ENCODE results near the gene AMN1. TPM values are rescaled to one million over a fixed set of nuclear protein-coding genes. Genes with fewer than 3 reads are reported as not detected.

Gene AMN1
- total RNA-seq, 1 donor from 2014 or later, result 11.5 TPM

GRCh38 chr12:31641509-31642090 lies 87.2 kb downstream of the AMN1 start:
- Histone ChIP-seq H3K9me3 (ENCODE audit: control insufficient read depth in 3 of 3, low read length in 3 of 3) (no peaks in the 10 kb centered on the region), H3K36me3 (ENCODE audit: control insufficient read depth in 3 of 3, insufficient read depth in 3 of 3, low read length in 3 of 3) (no peaks in the 10 kb centered on the region), H3K4me3 (ENCODE audit: low read length in 3 of 3) (no peak overlapping the region), H3K27ac (ENCODE audit: low read depth, low read length) (no peak overlapping the region), H3K9ac (ENCODE audit: low read depth in 1 of 3, low read length in 3 of 3) (no peak overlapping the region), H3K4me1 (ENCODE audit: control insufficient read depth in 3 of 3, insufficient read depth in 3 of 3, low read length in 3 of 3) (peaks cover 0 to under 1% (median 0%) of the 10 kb centered on the region in 3 donors), H3K27me3 (ENCODE audit: control insufficient read depth in 3 of 3, insufficient read depth in 3 of 3, low read length in 3 of 3) (no peaks in the 10 kb centered on the region)

GRCh38 chr12:31634620-31635019 lies 94.2 kb downstream of the AMN1 start:
- Histone ChIP-seq H3K36me3 (ENCODE audit: control insufficient read depth in 3 of 3, insufficient read depth in 3 of 3, low read length in 3 of 3) (no peaks in the 10 kb centered on the region), H3K27ac (ENCODE audit: low read depth, low read length) (no peak overlapping the region), H3K9ac (ENCODE audit: low read depth in 1 of 3, low read length in 3 of 3) (no peak overlapping the region), H3K4me3 (ENCODE audit: low read length in 3 of 3) (no peak overlapping the region), H3K9me3 (ENCODE audit: control insufficient read depth in 3 of 3, low read length in 3 of 3) (no peaks in the 10 kb centered on the region), H3K27me3 (ENCODE audit: control insufficient read depth in 3 of 3, insufficient read depth in 3 of 3, low read length in 3 of 3) (no peaks in the 10 kb centered on the region), H3K4me1 (ENCODE audit: control insufficient read depth in 3 of 3, insufficient read depth in 3 of 3, low read length in 3 of 3) (peaks cover 7 to 11% (median 8%) of the 10 kb centered on the region in 3 donors)

- no peaks in the 10 kb centered on the region for H3K36me3 ChIP-seq (ENCODE audit: control insufficient read depth in 3 of 3, insufficient read depth in 3 of 3, low read length in 3 of 3)
- peaks cover 12 to 16% (median 12%) of the 10 kb centered on the region in 3 donors for H3K4me1 ChIP-seq (ENCODE audit: control insufficient read depth in 3 of 3, insufficient read depth in 3 of 3, low read length in 3 of 3)
- no peaks in the 10 kb centered on the region for H3K27me3 ChIP-seq (ENCODE audit: control insufficient read depth in 3 of 3, insufficient read depth in 3 of 3, low read length in 3 of 3)
- H3K9me3 ChIP-seq (ENCODE audit: control insufficient read depth in 3 of 3, low read length in 3 of 3), result no peaks in the 10 kb centered on the region
- H3K4me3 ChIP-seq (ENCODE audit: low read length in 3 of 3), result no peak overlapping the region
- no peak overlapping the region for H3K27ac ChIP-seq (ENCODE audit: low read depth, low read length)
- H3K9ac ChIP-seq (ENCODE audit: low read depth in 1 of 3, low read length in 3 of 3), result no peak overlapping the region
Measured at GRCh38 chr12:31633464-31633863, 95.4 kb downstream of the AMN1 start.

GRCh38 chr12:31631809-31632208 lies 97.0 kb downstream of the AMN1 start:
- Histone ChIP-seq H3K36me3 (ENCODE audit: control insufficient read depth in 3 of 3, insufficient read depth in 3 of 3, low read length in 3 of 3) (no peaks in the 10 kb centered on the region), H3K9me3 (ENCODE audit: control insufficient read depth in 3 of 3, low read length in 3 of 3) (no peaks in the 10 kb centered on the region), H3K9ac (ENCODE audit: low read depth in 1 of 3, low read length in 3 of 3) (no peak overlapping the region), H3K27ac (ENCODE audit: low read depth, low read length) (no peak overlapping the region), H3K4me3 (ENCODE audit: low read length in 3 of 3) (no peak overlapping the region), H3K4me1 (ENCODE audit: control insufficient read depth in 3 of 3, insufficient read depth in 3 of 3, low read length in 3 of 3) (peaks cover 12 to 16% (median 12%) of the 10 kb centered on the region in 3 donors), H3K27me3 (ENCODE audit: control insufficient read depth in 3 of 3, insufficient read depth in 3 of 3, low read length in 3 of 3) (no peaks in the 10 kb centered on the region)

- no peaks in the 10 kb centered on the region for H3K36me3 ChIP-seq (ENCODE audit: control insufficient read depth in 3 of 3, insufficient read depth in 3 of 3, low read length in 3 of 3)
- H3K27ac ChIP-seq (ENCODE audit: low read depth, low read length), result no peak overlapping the region
Measured at GRCh38 chr12:31631023-31631724, 97.6 kb downstream of the AMN1 start.

GRCh38 chr12:31629756-31630732 lies 98.8 kb downstream of the AMN1 start:
- peak overlapping the region; percentile 47 to 54 (median 52) for H3K4me3 ChIP-seq (ENCODE audit: low read length in 3 of 3)
- H3K9ac ChIP-seq (ENCODE audit: low read depth in 1 of 3, low read length in 3 of 3), result peak overlapping the region in 1 of 3 donors; percentile 11
- no peaks in the 10 kb centered on the region for H3K9me3 ChIP-seq (ENCODE audit: control insufficient read depth in 3 of 3, low read length in 3 of 3)
- no peaks in the 10 kb centered on the region for H3K27me3 ChIP-seq (ENCODE audit: control insufficient read depth in 3 of 3, insufficient read depth in 3 of 3, low read length in 3 of 3)
- H3K4me1 ChIP-seq (ENCODE audit: control insufficient read depth in 3 of 3, insufficient read depth in 3 of 3, low read length in 3 of 3), result peaks cover 9 to 16% (median 12%) of the 10 kb centered on the region in 3 donors
- no peaks in the 10 kb centered on the region for H3K36me3 ChIP-seq (ENCODE audit: control insufficient read depth in 3 of 3, insufficient read depth in 3 of 3, low read length in 3 of 3)
- H3K27ac ChIP-seq (ENCODE audit: low read depth, low read length), result peak overlapping the region; percentile 49

More at GRCh38 chr12:31631023-31631724, 97.6 kb downstream of the AMN1 start:
- Histone ChIP-seq H3K4me3 (ENCODE audit: low read length in 3 of 3) (no peak overlapping the region), H3K27me3 (ENCODE audit: control insufficient read depth in 3 of 3, insufficient read depth in 3 of 3, low read length in 3 of 3) (no peaks in the 10 kb centered on the region), H3K4me1 (ENCODE audit: control insufficient read depth in 3 of 3, insufficient read depth in 3 of 3, low read length in 3 of 3) (peaks cover 9 to 16% (median 12%) of the 10 kb centered on the region in 3 donors), H3K9me3 (ENCODE audit: control insufficient read depth in 3 of 3, low read length in 3 of 3) (no peaks in the 10 kb centered on the region), H3K9ac (ENCODE audit: low read depth in 1 of 3, low read length in 3 of 3) (no peak overlapping the region)

- Histone ChIP-seq H3K9ac (ENCODE audit: low read depth in 1 of 3, low read length in 3 of 3) (no peak overlapping the region), H3K9me3 (ENCODE audit: control insufficient read depth in 3 of 3, low read length in 3 of 3) (no peaks in the 10 kb centered on the region), H3K36me3 (ENCODE audit: control insufficient read depth in 3 of 3, insufficient read depth in 3 of 3, low read length in 3 of 3) (no peaks in the 10 kb centered on the region), H3K27me3 (ENCODE audit: control insufficient read depth in 3 of 3, insufficient read depth in 3 of 3, low read length in 3 of 3) (no peaks in the 10 kb centered on the region), H3K4me1 (ENCODE audit: control insufficient read depth in 3 of 3, insufficient read depth in 3 of 3, low read length in 3 of 3) (peaks cover 9 to 16% (median 12%) of the 10 kb centered on the region in 3 donors), H3K27ac (ENCODE audit: low read depth, low read length) (no peak overlapping the region), H3K4me3 (ENCODE audit: low read length in 3 of 3) (no peak overlapping the region)
Measured at GRCh38 chr12:31627456-31628054, 101.3 kb downstream of the AMN1 start.

- no peak overlapping the region for H3K9ac ChIP-seq (ENCODE audit: low read depth in 1 of 3, low read length in 3 of 3)
- H3K27ac ChIP-seq (ENCODE audit: low read depth, low read length), result no peak overlapping the region
- no peaks in the 10 kb centered on the region for H3K27me3 ChIP-seq (ENCODE audit: control insufficient read depth in 3 of 3, insufficient read depth in 3 of 3, low read length in 3 of 3)
- no peaks in the 10 kb centered on the region for H3K9me3 ChIP-seq (ENCODE audit: control insufficient read depth in 3 of 3, low read length in 3 of 3)
- no peak overlapping the region for H3K4me3 ChIP-seq (ENCODE audit: low read length in 3 of 3)
- H3K4me1 ChIP-seq (ENCODE audit: control insufficient read depth in 3 of 3, insufficient read depth in 3 of 3, low read length in 3 of 3), result peaks cover 9 to 16% (median 12%) of the 10 kb centered on the region in 3 donors
- H3K36me3 ChIP-seq (ENCODE audit: control insufficient read depth in 3 of 3, insufficient read depth in 3 of 3, low read length in 3 of 3), result no peaks in the 10 kb centered on the region
Measured at GRCh38 chr12:31626270-31626995, 102.4 kb downstream of the AMN1 start.

GRCh38 chr12:31622038-31622437 lies 106.8 kb downstream of the AMN1 start:
- Histone ChIP-seq H3K36me3 (ENCODE audit: control insufficient read depth in 3 of 3, insufficient read depth in 3 of 3, low read length in 3 of 3) (no peaks in the 10 kb centered on the region), H3K9me3 (ENCODE audit: control insufficient read depth in 3 of 3, low read length in 3 of 3) (no peaks in the 10 kb centered on the region), H3K4me1 (ENCODE audit: control insufficient read depth in 3 of 3, insufficient read depth in 3 of 3, low read length in 3 of 3) (no peaks in the 10 kb centered on the region), H3K4me3 (ENCODE audit: low read length in 3 of 3) (no peak overlapping the region), H3K9ac (ENCODE audit: low read depth in 1 of 3, low read length in 3 of 3) (no peak overlapping the region), H3K27ac (ENCODE audit: low read depth, low read length) (no peak overlapping the region), H3K27me3 (ENCODE audit: control insufficient read depth in 3 of 3, insufficient read depth in 3 of 3, low read length in 3 of 3) (no peaks in the 10 kb centered on the region)

Measured in skeletal muscle tissue (tissue), 4 donors.